ENCODE results near the gene LRRK1.

The LRRK1 gene

DNA sequence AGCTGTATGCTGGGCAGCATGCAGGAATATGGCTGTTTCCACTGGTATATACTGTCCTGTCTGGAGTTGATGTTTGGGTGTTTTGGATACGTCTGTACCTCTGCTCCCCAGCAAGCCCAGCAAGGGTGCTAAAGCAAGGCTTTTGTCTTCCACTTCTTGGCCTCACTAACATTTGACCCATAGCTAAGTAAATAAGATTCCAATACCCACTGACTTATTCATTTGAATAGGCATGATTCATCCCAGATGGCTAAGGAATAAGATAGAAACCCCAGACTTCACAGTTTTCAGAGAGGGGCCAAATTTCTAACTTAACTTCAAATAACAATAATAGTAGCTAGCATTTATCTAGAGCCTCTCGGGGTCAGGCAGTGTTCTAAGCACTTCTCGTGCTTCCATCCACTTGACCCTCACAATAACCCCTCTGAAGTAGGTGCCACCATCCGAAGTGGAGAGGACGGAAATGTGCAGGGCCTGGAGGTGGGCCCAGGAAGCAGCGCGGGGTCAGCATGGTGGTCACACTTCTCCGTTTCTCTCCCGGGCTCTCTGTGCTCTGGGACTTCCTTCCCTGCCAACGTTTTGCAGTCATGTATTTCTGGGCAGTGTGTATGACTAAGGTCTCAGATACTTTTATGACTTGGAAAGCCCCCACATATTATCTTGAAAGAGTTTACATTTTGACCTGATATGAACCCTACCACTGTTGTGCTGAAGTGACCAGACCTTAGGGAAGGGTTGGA is 39.3 kb downstream of the LRRK1 start:
- DNase-seq (ENCODE audit: low read depth), result peak; percentile 34
- H3K4me3 ChIP-seq (ENCODE audit: low read length), result no peak overlapping the region
- TF ChIP-seq, protein P1, sequence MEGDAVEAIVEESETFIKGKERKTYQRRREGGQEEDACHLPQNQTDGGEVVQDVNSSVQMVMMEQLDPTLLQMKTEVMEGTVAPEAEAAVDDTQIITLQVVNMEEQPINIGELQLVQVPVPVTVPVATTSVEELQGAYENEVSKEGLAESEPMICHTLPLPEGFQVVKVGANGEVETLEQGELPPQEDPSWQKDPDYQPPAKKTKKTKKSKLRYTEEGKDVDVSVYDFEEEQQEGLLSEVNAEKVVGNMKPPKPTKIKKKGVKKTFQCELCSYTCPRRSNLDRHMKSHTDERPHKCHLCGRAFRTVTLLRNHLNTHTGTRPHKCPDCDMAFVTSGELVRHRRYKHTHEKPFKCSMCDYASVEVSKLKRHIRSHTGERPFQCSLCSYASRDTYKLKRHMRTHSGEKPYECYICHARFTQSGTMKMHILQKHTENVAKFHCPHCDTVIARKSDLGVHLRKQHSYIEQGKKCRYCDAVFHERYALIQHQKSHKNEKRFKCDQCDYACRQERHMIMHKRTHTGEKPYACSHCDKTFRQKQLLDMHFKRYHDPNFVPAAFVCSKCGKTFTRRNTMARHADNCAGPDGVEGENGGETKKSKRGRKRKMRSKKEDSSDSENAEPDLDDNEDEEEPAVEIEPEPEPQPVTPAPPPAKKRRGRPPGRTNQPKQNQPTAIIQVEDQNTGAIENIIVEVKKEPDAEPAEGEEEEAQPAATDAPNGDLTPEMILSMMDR (conservative IDR thresholded peaks at IDR 0.05; ENCODE audit: low read length), result no peak

DNA sequence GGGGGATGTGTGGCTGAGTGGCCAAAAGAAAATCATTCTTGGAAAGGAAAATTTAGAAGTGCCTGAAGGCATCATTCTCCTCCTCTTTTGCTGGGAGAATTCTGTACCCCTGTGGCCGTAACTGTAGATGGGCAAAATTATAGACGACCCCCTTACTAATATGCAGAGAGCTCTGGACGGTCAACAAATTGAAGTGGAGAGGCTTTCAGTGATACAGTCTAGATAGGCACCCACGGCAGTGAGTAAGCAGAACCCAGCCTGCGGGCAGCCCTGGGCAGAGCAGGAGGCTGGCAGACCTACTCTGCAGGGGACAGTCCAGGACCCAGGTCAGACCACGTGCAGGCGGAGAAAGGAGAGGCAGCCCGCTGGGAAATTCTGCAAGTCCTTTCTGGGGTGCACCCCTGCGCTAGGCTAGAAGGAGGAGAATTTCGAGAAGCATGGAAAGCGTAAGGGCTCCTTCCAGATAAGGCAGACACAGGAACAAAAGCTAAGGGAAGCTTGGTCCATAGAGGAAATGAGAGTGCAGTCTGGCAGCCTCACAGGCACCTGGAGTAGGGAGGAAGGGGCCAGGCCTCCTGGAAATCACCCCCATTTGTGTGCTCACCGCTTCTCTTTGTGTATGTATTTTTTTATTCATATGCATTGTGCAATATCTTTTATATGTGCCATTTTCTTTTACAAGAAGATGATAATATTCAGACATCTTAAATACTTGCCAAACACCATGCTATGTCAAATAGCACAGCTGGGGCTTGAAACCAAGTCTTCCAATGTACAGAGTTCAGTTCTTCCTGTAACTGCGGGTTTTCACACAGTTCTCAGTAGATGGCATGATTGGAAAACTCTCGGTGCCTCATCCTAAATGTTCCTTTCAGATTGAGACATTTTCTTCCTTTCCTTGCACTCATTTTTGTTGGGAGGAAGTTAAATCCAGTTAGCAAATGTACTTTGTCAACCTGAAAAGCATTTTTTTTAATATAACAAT is 40.2 kb downstream of the LRRK1 start:
- TF ChIP-seq, protein P1 (conservative IDR thresholded peaks at IDR 0.05; ENCODE audit: low read length), result no peak
- no peak overlapping the region for H3K4me3 ChIP-seq (ENCODE audit: low read length)
- DNase-seq (ENCODE audit: low read depth), result no peak

DNA sequence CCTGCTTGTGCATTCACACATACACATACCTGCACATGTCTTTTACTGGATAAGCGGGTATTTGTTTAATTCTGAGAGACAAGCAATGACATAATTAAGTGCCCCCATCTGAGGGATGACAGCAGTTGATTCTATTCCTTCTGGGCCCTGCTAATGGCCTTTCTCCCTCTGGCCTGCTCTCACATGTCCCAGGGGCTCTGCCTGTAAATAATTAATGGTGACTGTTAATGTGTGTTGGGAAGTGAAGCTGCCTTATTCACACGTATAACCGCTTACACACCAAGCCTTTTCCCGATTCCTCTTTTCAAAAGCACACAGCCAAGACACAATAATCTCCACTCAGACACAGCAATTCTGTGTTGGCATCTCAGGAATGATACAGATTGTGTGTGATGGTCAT is 47.8 kb downstream of the LRRK1 start:
- no peak for DNase-seq (ENCODE audit: low read depth)
- TF ChIP-seq, protein P1 (conservative IDR thresholded peaks at IDR 0.05; ENCODE audit: low read length), result no peak
- H3K4me3 ChIP-seq (ENCODE audit: low read length), result no peak overlapping the region

DNA sequence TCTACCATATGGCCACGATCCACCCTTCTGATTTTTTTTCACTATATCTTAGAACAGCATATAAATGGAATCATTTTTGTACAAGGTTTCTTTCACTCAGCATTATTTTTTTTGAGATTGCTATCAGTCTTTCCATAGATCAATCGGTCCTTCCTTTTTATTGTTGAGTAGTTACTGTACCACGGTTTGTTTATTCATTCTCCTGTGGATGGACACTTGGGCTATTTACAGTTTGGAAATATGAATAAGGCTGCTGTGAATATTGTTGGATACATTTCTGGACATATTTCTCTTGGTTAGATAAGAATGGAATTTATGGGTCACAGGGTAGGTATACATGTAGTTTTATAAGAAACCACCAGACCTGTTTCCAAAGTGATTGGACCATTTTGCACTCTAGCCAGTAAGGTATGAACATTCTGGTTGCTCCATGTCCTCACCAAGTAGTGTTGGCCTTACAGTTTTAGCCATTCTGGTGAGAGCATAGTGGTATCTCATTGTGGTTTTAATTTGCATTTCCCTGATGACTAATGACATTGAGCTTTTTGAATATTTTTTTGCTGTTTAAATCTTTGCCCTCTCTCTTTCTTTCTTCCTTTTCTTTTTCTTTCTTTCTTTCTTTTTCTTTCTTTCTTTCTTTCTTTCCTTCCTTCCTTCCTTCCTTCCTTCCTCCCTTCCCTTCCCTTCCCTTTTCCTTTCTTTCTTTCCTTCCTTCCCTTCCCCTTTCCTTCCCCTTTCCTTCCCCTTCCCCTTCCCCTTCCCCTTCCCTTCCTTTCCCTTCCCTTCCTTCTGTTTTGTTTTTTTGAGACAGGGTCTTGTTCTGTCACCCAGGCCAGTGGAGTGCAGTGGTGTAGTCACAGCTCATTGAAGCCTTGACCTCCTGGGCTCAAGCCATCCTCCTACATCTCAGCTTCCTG is 49.2 kb downstream of the LRRK1 start:
- DNase-seq (ENCODE audit: low read depth), result peak; percentile 66
- TF ChIP-seq, protein P1 (conservative IDR thresholded peaks at IDR 0.05; ENCODE audit: low read length), result no peak
- H3K4me3 ChIP-seq (ENCODE audit: low read length), result no peak overlapping the region

DNA sequence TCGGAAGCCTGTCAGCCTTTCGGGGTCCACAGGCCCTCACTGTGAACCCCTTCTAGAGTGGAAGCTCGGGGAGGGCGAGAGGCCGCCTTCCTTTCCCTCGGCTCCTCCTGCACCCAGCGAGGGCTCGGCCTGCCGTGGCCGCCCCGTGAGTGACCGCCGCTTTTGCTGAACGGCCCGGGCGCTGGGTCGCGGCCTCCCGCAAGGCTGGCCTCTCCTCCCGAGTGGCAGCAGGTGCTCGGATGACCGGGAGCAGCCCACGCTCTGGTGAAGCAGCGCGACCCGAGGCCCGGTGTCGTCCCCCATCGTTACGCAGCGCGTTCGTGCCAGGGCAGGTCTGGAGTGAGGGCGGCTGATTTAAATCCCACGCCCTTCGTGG is 53.8 kb downstream of the LRRK1 start:
- TF ChIP-seq, protein P1 (conservative IDR thresholded peaks at IDR 0.05; ENCODE audit: low read length), result no peak
- no peak for DNase-seq (ENCODE audit: low read depth)
- no peak overlapping the region for H3K4me3 ChIP-seq (ENCODE audit: low read length)

DNA sequence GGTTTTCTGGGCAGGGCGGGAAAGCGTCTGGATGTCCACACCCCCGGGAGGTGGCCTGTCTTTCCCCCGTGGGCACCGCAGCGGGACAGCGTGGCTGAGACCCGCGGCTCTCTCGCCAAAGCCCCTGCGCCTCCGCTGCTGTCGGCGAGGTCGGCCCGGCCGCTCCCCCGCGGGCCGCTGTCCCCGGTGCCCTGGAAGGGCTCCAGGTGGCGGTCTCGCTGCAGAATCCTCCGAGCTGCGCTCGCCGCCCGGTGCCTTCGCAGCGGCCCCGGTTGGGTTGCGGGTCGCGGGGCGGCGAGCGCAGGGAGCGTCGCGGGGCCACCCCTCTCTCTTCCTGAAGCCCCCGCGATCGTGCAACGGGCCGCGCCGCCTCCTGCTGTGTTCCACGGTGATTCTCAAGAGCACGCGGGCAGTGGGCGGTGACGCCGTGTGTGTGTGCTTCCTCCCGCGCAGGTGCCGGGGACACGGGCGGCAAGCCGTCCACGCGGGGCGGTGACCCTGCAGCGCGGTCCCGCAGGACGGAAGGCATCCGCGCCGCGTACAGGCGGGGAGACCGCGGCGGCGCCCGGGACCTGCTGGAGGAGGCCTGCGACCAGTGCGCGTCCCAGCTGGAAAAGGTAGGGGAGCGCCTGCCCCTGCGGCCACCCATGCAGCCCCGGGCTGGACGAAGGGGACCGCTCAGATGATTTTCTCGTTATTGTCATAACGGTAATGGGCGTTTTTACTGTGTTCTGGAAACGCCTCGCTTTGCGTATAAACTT is 54.4 kb downstream of the LRRK1 start:
- no peak for DNase-seq (ENCODE audit: low read depth)
- H3K4me3 ChIP-seq (ENCODE audit: low read length), result no peak overlapping the region
- TF ChIP-seq, protein P1 (conservative IDR thresholded peaks at IDR 0.05; ENCODE audit: low read length), result no peak

Measured in AG10803 (cell line).